Measurements from ENCODE around the gene NALCN.

Gene NALCN

DNA sequence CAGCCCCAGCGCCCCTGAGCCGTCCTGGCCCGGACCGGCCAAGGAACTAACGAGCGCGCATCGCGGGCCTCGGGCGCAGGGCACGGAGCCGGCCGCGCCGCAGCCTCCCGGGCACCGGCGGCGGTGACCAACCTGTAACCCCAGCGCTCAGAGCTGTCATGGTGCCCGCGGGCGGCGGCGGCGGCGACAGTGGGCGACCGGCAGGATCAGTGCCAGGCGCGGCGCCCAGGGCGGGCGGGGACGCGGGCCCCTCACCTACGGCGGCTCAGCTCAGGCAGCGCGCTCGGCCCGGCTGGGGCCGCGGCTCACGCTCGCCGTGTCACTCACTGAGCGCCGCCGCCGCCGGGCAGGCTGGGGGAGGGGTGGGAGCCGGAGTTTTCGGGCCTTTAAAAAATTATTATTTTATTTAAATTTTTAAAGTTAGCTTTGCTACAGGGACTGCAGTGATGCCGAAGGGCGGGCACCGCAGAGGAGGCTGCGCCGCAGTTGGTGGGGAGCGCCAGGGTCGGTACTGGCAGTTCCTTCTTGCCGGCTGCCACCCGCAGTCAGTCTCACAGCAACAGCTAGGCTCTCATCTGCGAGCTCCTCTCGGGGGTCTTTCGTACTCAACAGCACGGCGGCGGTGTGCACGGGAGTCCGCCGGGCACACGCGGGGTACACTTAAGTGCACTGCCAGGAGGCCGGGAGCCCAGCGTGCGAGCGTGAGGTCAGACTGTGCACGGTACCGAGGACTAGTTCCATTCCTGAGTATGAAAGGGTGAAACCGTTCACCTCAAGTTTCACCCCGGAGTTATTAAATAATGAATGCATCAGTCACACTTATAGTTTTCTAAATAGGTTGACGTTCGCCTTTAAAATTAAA lies at the start of gene NALCN:
Gene NALCN (minus strand): TSS at position 328 of the 862 bp plus-strand sequence. CDS start 17,382 bp downstream, outside the sequence.
- no peak for DNase-seq

DNA sequence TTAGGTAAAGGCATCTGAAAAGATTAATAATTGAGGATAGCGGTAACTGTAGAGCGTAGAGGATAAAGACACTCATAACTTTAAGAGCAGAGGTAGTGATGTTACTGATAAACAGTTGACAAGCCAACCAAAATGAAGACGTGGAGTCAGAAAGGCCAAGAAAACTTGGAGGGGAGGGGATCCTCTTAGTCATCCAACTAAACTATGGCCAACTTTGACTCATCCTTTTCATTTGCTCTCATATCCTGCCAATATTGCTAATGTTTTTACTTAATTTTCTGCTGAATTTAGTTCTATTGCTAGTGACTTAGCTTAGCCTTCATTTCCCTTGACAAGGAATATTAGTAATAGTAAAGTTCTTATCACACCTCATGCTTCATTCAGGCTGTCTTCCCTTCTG lies 49.6 kb upstream of the NALCN start:
- no peak for DNase-seq

DNA sequence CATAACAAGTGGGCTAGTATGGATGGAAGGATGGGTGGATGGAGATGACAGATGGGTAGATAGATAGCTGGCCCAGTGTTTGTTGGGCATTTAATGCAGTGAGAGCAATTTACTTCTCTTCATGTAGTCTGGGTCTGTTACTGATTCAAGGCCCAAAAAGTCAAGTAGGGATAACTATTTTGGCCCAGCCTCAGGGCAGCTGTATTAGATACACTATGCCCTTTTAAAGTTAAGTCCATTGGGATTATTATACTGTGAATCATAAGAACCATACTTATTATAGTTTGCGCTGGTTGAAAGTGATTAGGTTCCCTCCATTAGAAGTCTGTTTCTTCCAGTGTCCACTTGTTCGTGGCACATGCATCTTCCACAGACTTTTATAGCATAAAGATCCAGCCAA lies 40.9 kb upstream of the NALCN start:
- no peak for DNase-seq

DNA sequence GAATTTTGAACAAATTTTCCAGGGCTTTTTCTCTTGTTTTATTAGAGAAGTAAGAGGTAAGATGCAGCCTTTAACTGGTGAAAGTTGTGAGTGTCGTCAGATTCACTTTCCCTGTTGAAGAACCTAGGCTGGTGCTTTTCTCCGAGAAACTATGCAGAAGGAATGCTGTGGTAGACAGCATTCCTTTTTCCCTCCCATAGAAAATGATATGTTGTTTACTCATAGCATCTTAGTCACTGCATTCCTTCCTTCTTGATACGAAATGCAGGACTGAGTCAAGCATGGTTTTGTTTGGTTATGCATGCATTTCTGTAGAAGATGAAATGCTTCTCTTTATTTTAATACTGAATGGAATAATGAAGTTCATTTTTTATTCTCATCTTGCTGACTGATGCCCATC lies 39.6 kb upstream of the NALCN start:
- DNase-seq: no peak

DNA sequence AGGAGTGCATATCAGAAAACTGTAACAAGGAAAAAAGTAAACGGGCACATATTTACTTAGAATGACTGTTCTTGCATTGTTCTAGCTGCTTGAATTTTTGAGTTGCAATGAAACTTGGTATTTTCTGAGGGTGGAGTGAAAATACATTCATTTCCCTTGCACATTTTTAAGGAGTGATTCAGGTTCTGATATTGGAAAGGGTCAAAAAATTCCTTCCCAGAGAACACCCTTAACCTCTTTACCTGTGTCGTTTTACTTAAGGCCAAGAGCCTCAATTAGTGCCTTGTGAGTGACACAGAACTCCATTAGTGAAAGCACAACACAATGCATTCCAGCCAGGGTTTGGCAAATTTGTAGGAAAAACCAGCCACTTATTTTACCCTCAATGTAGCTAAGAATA lies 38.5 kb upstream of the NALCN start:
- no peak for DNase-seq

DNA sequence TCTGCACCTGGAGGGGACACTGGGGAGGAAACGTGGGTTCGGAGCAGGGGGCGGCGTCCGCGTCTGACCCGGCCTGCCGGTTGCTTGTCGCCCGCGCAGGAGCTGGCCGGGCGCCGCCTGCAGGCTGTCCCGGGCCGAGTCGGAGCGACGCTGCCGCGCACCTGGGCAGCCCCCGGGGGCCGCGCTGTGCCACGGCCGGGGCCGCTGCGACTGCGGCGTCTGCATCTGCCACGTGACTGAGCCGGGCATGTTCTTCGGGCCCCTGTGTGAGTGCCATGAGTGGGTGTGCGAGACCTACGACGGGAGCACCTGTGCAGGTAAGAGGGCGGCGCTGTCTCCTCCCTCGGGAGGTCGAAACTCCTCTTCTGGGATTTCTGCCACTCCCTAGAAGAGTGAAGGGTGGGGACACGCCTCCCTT lies 37.5 kb upstream of the NALCN start:
- no peak for DNase-seq

DNA sequence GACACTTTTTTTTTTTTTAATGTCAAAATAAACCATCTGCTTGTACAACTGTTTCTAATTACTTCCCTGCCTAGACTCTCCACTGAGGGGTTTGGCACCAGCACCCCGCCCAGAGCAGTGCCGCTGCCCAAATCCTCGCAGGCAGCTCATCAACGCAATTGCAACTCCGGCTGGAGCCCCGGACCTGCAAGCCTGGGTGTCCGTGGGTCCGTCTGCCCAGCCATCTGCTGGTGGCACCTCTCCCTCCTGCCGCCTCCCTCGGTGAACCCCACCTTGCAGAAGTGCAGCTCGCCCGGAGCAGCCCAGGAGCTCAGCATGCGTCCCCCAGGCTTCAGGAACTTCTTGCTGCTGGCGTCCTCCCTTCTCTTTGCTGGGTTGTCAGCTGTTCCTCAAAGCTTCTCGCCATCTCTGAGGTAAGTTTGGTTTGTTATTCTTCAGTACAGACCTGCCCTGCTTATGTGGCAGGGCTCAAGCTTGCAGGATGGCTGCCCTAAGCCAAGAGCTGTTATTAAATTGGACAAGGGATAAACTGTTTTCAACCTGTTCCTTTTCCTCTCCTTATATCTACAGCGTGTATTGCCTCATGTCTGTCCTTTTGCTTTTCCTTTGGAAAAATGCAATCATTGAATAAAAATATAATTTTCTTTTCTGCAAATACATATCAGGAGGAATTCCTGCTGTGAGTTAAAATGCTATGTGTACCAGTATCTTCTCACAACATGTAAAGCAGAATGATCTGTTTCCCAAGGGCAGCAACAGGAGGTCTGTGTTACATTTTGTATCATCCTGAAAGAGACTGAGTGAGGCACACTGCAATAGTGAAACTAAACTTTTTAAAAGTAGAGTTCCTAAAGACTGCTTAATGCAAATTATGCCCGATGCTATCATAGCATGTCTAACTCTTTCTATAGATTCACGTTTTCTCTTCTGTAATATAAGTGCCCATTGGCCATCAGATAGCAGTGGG lies 36.5 kb upstream of the NALCN start, which contains the start of gene ITGBL1:
Gene ITGBL1 (plus strand): TSS at position 157 of the 967 bp plus-strand sequence. CDS start 159 bp downstream, at position 316.
- no peak for DNase-seq

DNA sequence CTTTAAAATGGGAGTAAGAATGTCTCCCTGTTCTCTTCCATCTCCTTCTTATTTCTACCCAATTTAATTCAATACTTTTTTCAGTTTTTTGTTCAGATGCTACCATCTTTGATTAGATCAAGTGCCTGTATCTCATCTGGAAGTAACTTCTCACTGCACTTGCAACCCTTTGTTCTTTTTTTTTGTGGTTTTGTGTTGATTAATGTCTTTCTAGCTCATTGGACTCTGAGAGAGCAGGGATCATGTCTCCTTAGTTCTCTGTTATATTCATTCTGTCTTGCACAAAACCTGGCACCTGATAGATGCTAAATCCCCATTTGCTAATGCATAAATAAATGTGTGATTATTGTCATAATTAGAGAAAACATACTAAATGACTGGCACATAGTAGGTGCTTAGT lies 35.3 kb upstream of the NALCN start:
- DNase-seq: no peak

DNA sequence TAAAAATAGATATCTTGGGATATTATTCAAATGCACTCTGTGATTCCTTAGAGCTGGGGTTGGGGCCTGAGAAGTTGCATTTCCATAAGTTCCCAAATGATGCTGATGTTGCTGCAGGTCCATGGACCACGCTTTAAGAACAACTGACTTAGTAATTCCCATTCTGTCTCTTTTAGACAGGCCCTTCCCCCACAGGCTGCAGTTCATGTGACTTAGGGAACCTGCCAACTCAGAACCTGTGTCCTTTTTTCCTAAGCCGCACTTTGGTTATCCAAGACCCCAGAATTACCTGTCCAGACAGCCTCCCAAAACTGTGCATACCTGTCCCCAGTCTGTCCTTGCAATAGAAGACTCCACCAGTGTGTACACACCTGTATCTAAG lies 34.4 kb upstream of the NALCN start:
- no peak for DNase-seq

DNA sequence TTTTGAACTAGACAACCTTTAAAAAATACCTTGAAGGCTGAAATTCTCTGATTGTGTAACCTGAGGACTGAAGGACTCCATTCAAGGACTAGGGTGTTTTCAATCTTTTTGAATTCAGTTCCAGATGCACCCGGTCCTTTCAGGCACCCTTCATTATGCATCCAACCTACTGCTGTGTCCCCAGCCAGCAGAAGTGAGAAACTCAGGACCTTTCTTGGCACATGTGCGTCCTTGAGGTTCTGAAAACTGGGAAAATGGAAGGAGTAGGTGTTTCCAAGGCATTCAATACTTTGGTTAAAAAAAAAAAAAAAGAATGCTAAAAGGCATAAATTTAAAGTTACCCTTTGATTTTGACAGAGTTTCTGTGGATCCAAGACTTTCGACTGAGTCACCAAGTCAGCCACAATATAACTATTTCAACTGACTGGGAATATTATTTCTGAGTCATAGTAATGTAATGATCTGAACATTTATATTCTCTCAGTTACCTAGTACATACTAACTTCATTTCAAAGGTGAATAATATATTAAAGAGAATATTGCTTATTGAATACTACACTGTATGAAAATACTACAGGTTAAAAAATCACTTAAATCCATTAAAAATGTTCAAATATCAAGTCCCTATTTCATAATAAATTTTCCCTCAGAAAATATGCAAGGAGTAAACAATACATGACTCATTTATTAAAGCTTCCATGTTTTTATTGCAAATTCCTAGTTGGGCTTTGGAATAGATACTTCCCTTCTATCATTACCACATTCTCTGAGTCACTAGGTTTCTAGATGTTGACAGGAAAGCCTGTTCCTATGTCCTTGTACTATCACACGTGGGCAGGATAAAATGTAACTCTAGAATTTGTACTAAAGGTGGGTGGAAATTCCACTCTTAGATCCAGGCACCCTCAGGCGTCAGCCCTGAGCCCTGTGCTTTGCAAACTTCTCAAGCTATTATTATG lies 33.8 kb upstream of the NALCN start:
- no peak for DNase-seq

DNA sequence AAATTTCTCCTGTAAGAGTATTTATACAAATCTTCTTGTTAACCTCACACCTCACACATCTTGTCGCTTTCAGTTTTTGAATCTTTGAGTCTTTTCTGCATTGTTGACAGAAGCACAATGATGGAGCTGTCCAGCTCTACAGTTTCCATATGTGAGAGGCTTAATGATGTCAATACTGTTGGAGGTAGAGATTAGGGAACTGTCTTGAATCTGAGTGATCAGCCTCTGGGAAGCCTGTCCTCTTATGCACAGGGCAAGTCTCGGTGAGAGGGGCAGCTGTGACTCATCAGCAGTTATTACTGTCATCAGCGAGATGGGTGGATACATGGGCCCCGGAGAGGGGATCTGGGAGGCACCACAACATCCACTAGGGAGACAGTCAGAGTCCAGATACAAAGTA lies 31.5 kb upstream of the NALCN start:
- no peak for DNase-seq

DNA sequence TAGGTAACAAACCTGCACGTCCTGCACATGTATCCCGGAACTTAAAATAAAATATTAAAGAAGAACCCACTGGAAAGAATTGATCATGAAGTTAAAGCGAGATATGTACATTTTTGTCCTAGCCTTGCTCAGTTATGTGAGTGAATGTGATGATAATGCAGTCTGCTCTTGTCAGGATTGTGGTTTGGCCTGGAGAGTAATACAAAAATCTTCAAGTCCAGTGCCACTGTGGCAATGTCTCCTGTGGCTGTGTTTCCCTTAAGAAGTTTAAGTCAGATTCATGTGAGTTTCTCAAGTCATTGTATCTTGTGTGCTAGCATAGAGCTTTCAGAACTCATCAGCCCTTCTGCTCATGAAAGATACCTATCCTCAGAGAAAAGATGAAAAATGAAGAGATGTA lies 18.2 kb upstream of the NALCN start:
- DNase-seq: no peak

DNA sequence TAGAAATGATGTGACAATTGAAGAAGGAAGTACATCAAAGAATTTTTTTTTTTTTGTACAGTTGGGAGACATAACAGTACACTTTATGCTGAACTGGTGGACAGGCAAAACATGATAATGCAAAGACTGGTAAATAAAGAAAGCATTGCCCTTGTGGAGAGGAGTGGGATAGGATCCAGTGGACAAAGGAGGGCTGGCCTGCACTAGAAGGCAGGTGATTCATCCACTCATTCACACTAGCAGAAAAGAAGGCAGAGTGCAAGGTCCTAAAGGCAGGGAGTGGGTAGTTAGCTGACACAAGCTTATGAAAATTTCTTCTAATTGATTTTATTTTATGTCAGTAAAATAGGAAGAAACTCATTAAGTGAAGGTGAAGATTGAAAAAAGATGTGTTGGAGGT lies 17.6 kb upstream of the NALCN start:
- DNase-seq: no peak

DNA sequence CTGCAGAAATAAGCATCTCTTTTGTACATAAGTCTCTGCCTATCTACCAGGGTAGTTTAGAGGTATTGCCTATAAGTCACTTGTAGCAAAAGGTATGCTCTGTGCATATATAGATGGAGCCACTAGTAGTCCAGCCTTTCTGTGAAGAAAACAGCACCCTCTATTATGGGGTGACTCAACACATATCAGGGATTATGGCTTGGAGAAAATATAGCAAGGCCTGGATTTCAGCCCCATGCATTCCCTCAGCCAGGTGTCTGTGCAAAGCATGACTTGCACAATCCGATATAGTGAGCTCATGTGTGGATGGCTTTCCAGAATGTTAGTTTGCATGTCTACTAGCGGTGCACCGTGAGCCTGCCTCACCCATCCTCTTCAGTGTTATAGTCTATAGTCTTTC lies 13.4 kb upstream of the NALCN start:
- DNase-seq: no peak

DNA sequence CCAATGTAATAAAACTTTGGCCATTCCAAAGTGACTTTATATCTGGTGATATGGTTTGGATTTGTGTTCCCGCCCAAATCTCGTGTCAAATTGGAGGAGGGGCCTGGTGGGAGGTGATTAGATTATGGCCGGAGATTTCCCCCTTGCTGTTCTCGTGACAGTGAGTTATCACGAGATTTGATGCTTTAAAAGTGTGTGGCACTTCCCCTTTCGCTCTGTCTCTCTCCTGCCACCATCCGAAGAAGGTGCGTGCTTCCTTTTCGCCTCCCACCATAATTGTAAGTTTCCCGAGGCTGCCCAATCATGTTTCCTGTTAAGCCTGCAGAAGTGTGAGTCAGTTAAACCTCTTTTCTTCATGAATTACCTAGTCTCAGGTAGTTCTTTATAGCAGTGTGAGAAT lies 9.3 kb upstream of the NALCN start:
- no peak for DNase-seq

DNA sequence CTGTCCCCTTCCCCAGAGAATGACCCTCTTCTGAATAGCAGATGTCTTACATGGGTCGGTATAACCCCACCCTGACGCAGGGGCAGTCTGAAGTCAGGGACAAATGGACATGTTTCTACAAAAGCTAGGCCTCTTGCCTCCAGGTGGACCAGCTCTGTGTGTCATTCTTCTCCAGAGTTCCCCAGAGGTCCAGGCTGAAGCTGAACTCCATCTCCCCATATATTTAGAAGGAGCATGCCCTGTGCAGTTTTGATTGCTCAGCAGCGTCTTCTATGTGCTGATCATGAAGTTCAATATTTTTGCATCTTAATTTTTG lies 8.8 kb upstream of the NALCN start:
- DNase-seq: no peak

DNA sequence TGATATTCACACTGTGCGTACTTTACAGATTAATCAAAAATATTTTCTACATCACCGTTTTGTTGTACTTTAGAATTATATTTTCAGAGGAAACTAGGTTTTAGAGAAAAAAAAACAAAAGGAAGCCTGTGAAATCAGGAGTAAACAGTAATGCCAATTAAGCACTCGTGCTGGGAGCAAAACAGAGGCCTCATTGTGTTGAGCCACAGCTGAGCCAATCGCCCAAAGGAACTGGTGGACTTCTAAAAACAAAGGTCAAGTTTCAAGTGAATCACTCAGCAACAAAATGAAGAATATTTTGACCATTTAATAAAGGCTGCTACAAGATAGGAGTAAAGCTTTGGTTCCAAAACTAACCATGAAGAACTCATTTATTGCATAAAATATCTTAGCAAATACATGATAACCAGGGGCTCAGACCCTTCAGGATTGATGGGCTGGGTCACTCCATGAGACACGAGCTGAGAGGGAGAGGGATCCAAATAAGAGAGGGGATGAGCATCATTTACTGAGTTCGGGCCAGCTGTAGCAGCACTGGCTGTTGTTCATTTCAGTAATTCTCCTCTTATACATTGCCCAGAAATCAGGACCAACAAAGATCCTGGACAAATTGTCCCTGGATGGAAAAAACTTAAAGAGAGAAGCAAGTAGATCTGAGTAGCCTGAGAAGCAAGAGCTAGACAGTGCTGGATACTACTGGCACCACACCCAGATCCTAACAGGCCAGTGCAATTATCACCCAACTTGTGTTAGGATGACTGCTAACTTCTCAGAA lies 8.3 kb upstream of the NALCN start:
- no peak for DNase-seq

DNA sequence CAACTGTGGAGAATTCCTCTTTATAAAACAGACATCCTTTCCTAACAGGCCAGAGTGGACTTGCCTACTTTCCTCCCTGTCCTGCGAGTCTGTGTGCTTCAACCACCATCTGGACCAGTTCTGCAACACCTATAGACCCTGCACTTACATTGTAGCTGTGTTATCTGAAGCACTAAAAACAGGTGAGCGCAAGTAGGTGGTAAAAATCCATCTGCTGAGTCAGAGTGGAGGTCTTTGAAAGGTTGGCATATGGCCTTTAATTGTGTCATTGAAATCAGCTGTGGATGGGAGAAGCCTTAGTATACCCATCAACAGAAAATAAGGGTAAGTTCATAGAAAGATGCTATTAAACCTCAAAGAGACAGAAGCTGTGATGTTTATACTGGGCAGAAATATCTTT lies 7.6 kb upstream of the NALCN start:
- no peak for DNase-seq

DNA sequence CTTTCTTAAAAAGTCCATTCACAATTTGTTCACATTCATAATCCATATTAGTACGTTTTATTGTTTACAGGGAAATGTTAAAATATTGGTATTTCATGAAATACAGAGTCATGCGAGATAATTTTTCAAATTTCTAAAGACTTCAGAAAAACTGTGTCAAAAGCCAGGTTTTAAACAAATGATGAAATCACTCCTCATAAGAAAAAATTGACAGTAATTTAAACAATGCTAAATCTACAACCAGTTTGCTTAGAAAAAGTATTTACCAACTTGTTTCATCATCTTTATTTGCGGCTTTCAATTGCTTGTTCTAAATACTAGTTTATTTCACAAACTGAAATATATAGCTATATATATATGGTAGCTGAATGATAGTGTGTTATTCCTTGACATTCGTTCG lies 1.2 kb upstream of the NALCN start:
- DNase-seq: no peak

DNA sequence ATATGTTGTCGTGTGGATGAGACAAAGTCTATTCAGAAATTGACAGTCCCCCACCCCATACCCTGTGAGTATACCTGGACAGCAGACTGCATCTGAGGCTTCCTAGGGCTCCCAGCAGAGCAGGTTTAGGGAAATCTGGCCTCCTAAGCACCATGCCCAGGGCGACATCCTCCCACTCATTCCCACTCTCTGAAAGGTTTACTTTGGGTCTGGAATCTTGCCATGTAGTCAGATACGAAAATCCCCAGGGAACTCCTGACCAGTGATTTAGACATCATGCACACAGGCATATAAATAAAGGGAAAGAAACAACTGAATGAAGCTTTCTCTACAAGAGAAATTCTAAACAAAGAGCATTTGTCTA lies 717 bp upstream of the NALCN start:
- DNase-seq: no peak

DNA sequence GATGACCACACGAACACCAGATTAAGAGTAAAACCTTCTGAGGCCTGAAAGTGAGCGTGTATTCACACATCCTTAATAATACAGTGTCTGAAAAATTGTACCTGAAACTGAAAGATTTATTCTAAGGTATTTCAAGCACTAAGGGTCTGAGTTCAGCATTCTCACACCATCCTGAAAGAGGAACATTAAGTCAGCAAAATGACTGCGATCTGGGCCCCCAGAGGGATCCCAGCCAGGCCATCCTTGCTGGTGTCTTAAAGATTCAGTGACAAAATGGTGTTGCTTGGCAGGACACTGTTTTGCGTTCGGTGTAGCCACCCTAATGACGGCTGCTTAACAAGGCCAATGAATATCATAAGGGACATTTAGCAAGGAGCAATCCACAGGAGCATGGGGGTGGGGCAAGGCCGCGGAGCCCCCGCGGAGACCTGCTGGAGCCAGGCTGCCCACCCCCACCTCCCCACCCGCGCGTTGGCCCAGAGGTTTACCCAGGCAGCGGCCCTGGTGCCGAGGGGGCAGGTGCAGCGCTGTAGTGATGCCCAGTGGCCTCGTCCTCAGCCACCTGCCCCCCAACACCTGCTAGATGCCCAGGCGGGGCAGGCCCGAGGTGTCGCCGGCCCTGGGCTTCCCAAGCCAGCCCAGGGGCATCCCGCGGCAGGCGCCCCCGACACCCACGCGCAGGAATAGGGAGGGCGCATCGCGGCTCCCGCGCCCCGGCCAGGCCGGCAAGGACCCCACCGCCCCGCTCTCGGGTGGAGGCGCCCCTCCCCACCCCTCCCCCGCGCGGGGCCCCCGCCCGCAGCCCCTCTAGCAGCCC lies 742 bp downstream of the NALCN start:
- DNase-seq: no peak

All from stimulated activated CD4-positive, alpha-beta T cell treated with anti-CD3 and anti-CD28 coated beads, Interleukin-4, amount 100 ng/mL, for 24 hours (primary cell).